HepG2 (cell line): ENCODE results near the gene ABCG4. TPM values are rescaled to one million over a fixed set of nuclear protein-coding genes. Genes with fewer than 3 reads are reported as not detected.

Source experiments
- AGO1 ChIP-seq: fragments of 200-400 bp; formaldehyde crosslinking; IDR thresholded peaks from 2 replicates; pipeline ENCODE4 v1.6.1; 2017; ENCODE audit warnings: mild to moderate bottlenecking, low read depth, low read length, moderate library complexity; ENCODE audit not compliant: poor library complexity, severe bottlenecking
- EEA1 ChIP-seq: sonication (generic); formaldehyde crosslinking; IDR thresholded peaks from 2 replicates; pipeline ENCODE4 v1.5.1; 2020; ENCODE audit warnings: mild to moderate bottlenecking, missing genetic modification reagents, borderline replicate concordance
- HDAC1 ChIP-seq: sonication (generic); formaldehyde crosslinking; IDR thresholded peaks from 2 replicates; pipeline ENCODE4 v1.5.1; 2020; ENCODE audit warnings: mild to moderate bottlenecking, missing genetic modification reagents
- HDAC2 ChIP-seq: sonication (generic); formaldehyde crosslinking; IDR thresholded peaks from 2 replicates; pipeline ENCODE4 v1.4.0; 2020; ENCODE audit warnings: missing genetic modification reagents
- HNF4G ChIP-seq, 2 experiments: sonication (generic) in 1 of 2; formaldehyde crosslinking in 1 of 2; IDR thresholded peaks; 2 replicates each; pipeline versions ENCODE4 v1.4.0 to v1.6.1; 2011 to 2020; ENCODE audit warnings: borderline replicate concordance in 2 of 2, low read depth in 2 of 2, mild to moderate bottlenecking in 2 of 2, low read length in 1 of 2, missing genetic modification reagents in 1 of 2, moderate library complexity in 1 of 2
- HNRNPK ChIP-seq: fragments of 200-400 bp; formaldehyde crosslinking; IDR thresholded peaks from 2 replicates; pipeline ENCODE4 v1.6.1; 2018; ENCODE audit warnings: low read length, low read depth, moderate library complexity, mild to moderate bottlenecking; ENCODE audit not compliant: poor library complexity, severe bottlenecking
- HOXA3 ChIP-seq: sonication (generic); formaldehyde crosslinking; IDR thresholded peaks from 2 replicates; pipeline ENCODE4 v1.5.0; 2020; ENCODE audit warnings: missing genetic modification reagents
- NFATC3 ChIP-seq: sonication (generic); formaldehyde crosslinking; IDR thresholded peaks from 2 replicates; pipeline ENCODE4 v1.5.1; 2020; ENCODE audit warnings: mild to moderate bottlenecking, missing genetic modification reagents
- POGZ ChIP-seq: sonication (generic); formaldehyde crosslinking; IDR thresholded peaks from 2 replicates; pipeline ENCODE4 v1.4.0; 2020; ENCODE audit warnings: mild to moderate bottlenecking, missing genetic modification reagents
- PPARG ChIP-seq: conservative IDR thresholded peaks from 2 replicates; pipeline ENCODE4 v1.6.1; 2016; ENCODE audit warnings: missing biosample characterization, missing genetic modification reagents
- RARA ChIP-seq: IDR thresholded peaks from 2 replicates; pipeline ENCODE4 v1.6.1; 2016; ENCODE audit warnings: missing genetic modification reagents, missing compliant biosample characterization
- REXO4 ChIP-seq: sonication (generic); formaldehyde crosslinking; IDR thresholded peaks from 2 replicates; pipeline ENCODE4 v1.8.0; 2022; ENCODE audit warnings: missing genetic modification reagents, mild to moderate bottlenecking, borderline replicate concordance
- RFX1 ChIP-seq: fragments of 450-650 bp; IDR thresholded peaks from 2 replicates; pipeline ENCODE4 v1.6.1; 2017
- RNF2 ChIP-seq: fragments of 450-650 bp; conservative IDR thresholded peaks from 2 replicates; pipeline ENCODE4 v1.6.1; 2016; ENCODE audit warnings: low read depth
- SMC3 ChIP-seq: IDR thresholded peaks from 2 replicates; pipeline ENCODE4 v1.6.1; 2011; ENCODE audit warnings: low read length, improper control_type of control experiment
- SNAPC2 ChIP-seq: sonication (generic); formaldehyde crosslinking; IDR thresholded peaks from 2 replicates; pipeline ENCODE4 v1.8.1; 2022; ENCODE audit warnings: mild to moderate bottlenecking, missing genetic modification reagents
- U2AF2 ChIP-seq: fragments of 200-400 bp; formaldehyde crosslinking; IDR thresholded peaks from 2 replicates; pipeline ENCODE4 v1.6.1; 2017; ENCODE audit warnings: low read depth, mild to moderate bottlenecking, low read length
- YEATS4 ChIP-seq: sonication (generic); formaldehyde crosslinking; IDR thresholded peaks from 2 replicates; pipeline ENCODE4 v1.4.0; 2020; ENCODE audit warnings: missing genetic modification reagents, borderline replicate concordance
- ZNF143 ChIP-seq: sonication (generic); formaldehyde crosslinking; IDR thresholded peaks from 2 replicates; pipeline ENCODE4 v1.4.0; 2020; ENCODE audit warnings: missing genetic modification reagents
- ZNF331 ChIP-seq: sonication (generic); formaldehyde crosslinking; IDR thresholded peaks from 2 replicates; pipeline ENCODE4 v1.4.0; 2020; ENCODE audit warnings: missing genetic modification reagents
- ZNF543 ChIP-seq: sonication (generic); formaldehyde crosslinking; IDR thresholded peaks from 2 replicates; pipeline ENCODE4 v1.4.0; 2020; ENCODE audit warnings: mild to moderate bottlenecking, missing genetic modification reagents
- polyA plus RNA-seq, 8 experiments: library from polyadenylated mRNA; depleted of rRNA in 3 of 8; stranded (reverse) in 7 of 8; unstranded in 1 of 8; fragments of >200 nt; fragmentation: Illumina TruSeq in 4 of 8; extraction: Trizol in 4 of 8; gene quantifications; 2 replicates each; pipeline versions ENCODE4 v1.2.1 to v1.2.3, GENCODE V29; 2011 to 2016; ENCODE audit warnings: low read depth in 4 of 8, missing spikeins in 1 of 8, mixed read lengths in 1 of 8; ENCODE audit not compliant: insufficient read depth in 1 of 8
- total RNA-seq, 5 experiments: library from RNA; depleted of rRNA; stranded (reverse); fragments of >200 nt; fragmentation: Illumina TruSeq; extraction: Trizol; gene quantifications; 2 replicates each; pipeline ENCODE4 v1.2.3, GENCODE V29; 2016; ENCODE audit warnings: low read depth in 1 of 5
- TF ChIP-seq, protein P1 (sequence below), 2 experiments: sonication (generic) in 1 of 2; formaldehyde crosslinking in 1 of 2; IDR thresholded peaks; 2 replicates each; pipeline versions ENCODE4 v1.5.1 to v1.6.1; 2011 to 2020; ENCODE audit warnings: borderline replicate concordance in 1 of 2, low read depth in 1 of 2, low read length in 1 of 2, mild to moderate bottlenecking in 1 of 2, missing genetic modification reagents in 1 of 2, moderate library complexity in 1 of 2
- TF ChIP-seq, protein P2 (sequence below): sonication (generic); formaldehyde crosslinking; IDR thresholded peaks from 2 replicates; pipeline ENCODE4 v1.8.1; 2023; ENCODE audit warnings: mild to moderate bottlenecking, moderate library complexity, missing genetic modification reagents
- TF ChIP-seq, protein P3 (sequence below): sonication (generic); formaldehyde crosslinking; IDR thresholded peaks from 2 replicates; pipeline ENCODE4 v1.8.1; 2023; ENCODE audit warnings: mild to moderate bottlenecking, missing genetic modification reagents

The ABCG4 gene
- total and polyA plus RNA-seq, 2 of the 13 experiments (the other 11 are each of a cell fraction or from before 2014, with no cell fraction given), result not detected

DNA sequence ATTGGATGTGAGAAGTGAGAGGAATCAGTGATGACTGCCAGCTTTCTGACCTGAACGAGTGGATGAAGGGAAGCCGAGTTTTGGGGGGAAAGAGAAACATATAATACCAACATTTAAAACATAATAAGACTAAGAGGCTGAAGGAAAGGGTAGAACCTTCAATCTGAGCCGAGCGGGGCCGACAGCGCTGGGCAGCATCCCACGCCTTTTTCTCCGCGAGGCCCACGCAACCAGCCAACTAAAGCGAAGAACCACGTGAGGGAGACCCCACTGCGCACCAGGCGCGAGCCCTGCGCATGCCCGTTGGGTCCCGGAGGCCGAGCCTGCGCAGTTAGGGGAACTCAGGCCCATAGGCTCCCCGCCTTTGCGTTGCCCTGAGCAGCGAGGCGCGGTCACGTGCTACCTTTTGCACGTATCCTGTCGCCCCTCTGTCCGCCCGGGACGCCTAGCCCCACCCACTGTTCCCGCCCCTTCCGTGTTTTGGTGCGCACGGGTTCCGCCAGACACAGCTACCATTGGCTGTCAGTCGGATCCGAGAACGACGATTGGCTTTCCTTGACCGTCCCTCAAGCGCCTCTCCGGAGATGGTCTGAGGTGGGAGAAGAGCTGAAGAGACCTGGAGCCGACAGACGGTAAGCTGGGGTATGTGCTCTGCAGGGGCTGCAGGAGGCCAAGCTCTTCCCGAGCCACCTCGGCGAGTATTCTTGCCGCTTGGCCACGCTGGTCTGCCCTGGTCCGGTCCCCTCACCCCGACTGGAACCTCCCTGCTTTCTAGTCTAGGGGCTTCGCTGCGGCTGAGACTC is 27.6 kb upstream of the ABCG4 start, which contains the start of gene HINFP (continued):
- TF ChIP-seq HNRNPK, result no peak
- TF ChIP-seq HDAC1 (CRISPR knock-in tag), result peak; percentile 69
- TF ChIP-seq YEATS4 (CRISPR knock-in tag), result peak; percentile 54
- TF ChIP-seq SMC3, result no peak
- TF ChIP-seq RARA (CRISPR knock-in tag), result 0 out of 2 replicates have a peak, but pooled peaks have one; percentile 30
- TF ChIP-seq PPARG (CRISPR knock-in tag), result 0 out of 2 replicates have a peak, but pooled peaks have one; percentile 37
- TF ChIP-seq, protein P1, sequence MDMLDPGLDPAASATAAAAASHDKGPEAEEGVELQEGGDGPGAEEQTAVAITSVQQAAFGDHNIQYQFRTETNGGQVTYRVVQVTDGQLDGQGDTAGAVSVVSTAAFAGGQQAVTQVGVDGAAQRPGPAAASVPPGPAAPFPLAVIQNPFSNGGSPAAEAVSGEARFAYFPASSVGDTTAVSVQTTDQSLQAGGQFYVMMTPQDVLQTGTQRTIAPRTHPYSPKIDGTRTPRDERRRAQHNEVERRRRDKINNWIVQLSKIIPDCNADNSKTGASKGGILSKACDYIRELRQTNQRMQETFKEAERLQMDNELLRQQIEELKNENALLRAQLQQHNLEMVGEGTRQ (IDR thresholded peaks at IDR 0.05; ENCODE audit: low read depth, low read length), result peak; percentile 94
- TF ChIP-seq, protein P1 (CRISPR knock-in tag; IDR thresholded peaks at IDR 0.05; ENCODE audit: borderline replicate concordance), result peak; percentile 96; the same call in 1 of the 2 replicates
- TF ChIP-seq POGZ, result no peak; the same call in 1 of the 2 replicates
- peak; percentile 63; the same call in 1 of the 2 replicates for TF ChIP-seq RNF2
- TF ChIP-seq HOXA3, result peak; percentile 56
- no peak for TF ChIP-seq REXO4
- TF ChIP-seq U2AF2, result peak; percentile 65; the same call in 1 of the 2 replicates
- TF ChIP-seq HNF4G (IDR thresholded peaks at IDR 0.05; ENCODE audit: borderline replicate concordance, low read depth, low read length), result no peak; the same call in 1 of the 2 replicates
- TF ChIP-seq HNF4G (CRISPR knock-in tag; IDR thresholded peaks at IDR 0.05; ENCODE audit: borderline replicate concordance, low read depth), result no peak; the same call in 1 of the 2 replicates
- TF ChIP-seq ZNF331 (CRISPR knock-in tag), result peak; percentile 22; the same call in 1 of the 2 replicates
- TF ChIP-seq EEA1 (CRISPR knock-in tag), result peak; percentile 72; the same call in 1 of the 2 replicates
- TF ChIP-seq, protein P2, sequence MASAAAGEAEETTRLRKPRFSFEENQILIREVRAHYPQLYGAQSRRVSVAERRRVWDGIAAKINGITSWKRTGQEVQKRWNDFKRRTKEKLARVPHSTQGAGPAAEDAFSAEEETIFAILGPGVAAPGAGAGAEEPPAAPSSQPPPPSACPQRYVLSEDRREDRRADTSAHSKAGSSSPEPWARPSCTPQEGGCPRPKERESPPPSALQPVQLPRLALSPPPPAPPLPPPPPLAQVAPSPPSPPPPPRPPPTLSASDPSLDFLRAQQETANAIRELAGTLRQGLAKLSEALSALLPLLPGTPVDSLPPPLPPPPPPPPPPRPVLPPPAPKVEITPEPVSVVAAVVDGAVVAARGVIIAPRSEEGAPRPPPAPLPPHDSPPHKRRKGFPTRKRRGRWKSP (CRISPR knock-in tag), result 0 out of 2 replicates have a peak, but pooled peaks have one; percentile 80
- 0 out of 2 replicates have a peak, but pooled peaks have one; percentile 22 for TF ChIP-seq ZNF543
- 0 out of 2 replicates have a peak, but pooled peaks have one; percentile 23 for TF ChIP-seq HDAC2 (CRISPR knock-in tag)
- TF ChIP-seq ZNF143 (CRISPR knock-in tag), result peak; percentile 67; the same call in 1 of the 2 replicates
- peak; percentile 94 for TF ChIP-seq SNAPC2 (CRISPR knock-in tag)
- peak; percentile 77; the same call in 1 of the 2 replicates for TF ChIP-seq RFX1
- TF ChIP-seq, protein P3, sequence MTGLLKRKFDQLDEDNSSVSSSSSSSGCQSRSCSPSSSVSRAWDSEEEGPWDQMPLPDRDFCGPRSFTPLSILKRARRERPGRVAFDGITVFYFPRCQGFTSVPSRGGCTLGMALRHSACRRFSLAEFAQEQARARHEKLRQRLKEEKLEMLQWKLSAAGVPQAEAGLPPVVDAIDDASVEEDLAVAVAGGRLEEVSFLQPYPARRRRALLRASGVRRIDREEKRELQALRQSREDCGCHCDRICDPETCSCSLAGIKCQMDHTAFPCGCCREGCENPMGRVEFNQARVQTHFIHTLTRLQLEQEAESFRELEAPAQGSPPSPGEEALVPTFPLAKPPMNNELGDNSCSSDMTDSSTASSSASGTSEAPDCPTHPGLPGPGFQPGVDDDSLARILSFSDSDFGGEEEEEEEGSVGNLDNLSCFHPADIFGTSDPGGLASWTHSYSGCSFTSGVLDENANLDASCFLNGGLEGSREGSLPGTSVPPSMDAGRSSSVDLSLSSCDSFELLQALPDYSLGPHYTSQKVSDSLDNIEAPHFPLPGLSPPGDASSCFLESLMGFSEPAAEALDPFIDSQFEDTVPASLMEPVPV (CRISPR knock-in tag), result peak; percentile 72; the same call in 1 of the 2 replicates
- no peak for TF ChIP-seq NFATC3 (CRISPR knock-in tag)
- TF ChIP-seq AGO1, result no peak
